ENCODE measurements around the gene CIART. TPM values are rescaled to one million over a fixed set of nuclear protein-coding genes. Genes with fewer than 3 reads are reported as not detected.

Gene CIART
- polyA plus RNA-seq, 1 of the 3 experiments (the other 2 are of a cell fraction): 3.2 TPM

DNA sequence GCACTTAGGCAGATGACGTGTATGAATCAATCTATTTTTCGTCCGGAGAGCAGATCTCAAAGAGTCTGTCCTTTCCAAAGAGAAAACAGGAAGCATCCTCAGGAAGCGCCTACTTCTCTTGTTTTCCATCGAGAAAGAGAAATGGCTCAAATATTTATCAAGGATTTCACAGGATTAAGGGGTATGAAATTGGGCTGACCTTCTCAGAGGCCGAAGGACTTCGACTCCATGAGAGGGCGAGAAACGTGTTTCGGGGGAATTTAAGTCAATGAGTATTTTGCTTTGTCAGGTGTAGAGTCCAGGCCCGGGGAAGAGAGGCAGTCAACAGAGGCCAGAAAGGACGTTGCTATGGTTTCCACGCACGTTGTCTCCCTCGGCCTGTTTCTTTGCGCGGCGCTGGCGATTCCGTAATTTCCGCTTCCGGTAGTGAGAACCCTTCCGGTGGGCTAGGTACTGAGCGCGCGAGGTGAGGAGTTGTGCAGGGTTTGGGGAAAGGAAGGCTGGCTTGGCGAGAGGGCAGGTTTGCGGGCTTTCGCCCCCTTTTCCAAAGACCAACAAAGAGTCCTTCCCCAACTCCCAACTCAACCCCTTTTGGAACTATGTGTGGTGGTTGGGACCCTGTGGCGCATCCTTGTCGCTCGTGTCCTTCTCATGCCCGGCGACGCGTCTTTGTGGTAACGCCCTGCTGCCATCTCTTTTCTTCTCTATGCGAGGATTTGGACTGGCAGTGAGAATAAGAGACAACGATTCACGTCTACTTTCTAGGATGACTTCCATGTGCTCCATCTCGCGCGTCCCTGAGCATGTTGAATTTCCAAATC is 11.3 kb downstream of the CIART start, which contains the start of gene MRPS21 (continued):
- TF ChIP-seq RFX5 (IDR thresholded peaks at IDR 0.05; ENCODE audit: low read length): peak; percentile 54; the same call in 1 of the 2 replicates
- TF ChIP-seq RAD21 (IDR thresholded peaks at IDR 0.05; ENCODE audit: low read length): peak; percentile 1; the same call in 1 of the 2 replicates
- TF ChIP-seq, protein P1, sequence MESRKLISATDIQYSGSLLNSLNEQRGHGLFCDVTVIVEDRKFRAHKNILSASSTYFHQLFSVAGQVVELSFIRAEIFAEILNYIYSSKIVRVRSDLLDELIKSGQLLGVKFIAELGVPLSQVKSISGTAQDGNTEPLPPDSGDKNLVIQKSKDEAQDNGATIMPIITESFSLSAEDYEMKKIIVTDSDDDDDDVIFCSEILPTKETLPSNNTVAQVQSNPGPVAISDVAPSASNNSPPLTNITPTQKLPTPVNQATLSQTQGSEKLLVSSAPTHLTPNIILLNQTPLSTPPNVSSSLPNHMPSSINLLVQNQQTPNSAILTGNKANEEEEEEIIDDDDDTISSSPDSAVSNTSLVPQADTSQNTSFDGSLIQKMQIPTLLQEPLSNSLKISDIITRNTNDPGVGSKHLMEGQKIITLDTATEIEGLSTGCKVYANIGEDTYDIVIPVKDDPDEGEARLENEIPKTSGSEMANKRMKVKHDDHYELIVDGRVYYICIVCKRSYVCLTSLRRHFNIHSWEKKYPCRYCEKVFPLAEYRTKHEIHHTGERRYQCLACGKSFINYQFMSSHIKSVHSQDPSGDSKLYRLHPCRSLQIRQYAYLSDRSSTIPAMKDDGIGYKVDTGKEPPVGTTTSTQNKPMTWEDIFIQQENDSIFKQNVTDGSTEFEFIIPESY (IDR thresholded peaks at IDR 0.05; ENCODE audit: borderline replicate concordance, low read depth): 0 out of 2 replicates have a peak, but pooled peaks have one; percentile 47
- TF ChIP-seq, protein P2, sequence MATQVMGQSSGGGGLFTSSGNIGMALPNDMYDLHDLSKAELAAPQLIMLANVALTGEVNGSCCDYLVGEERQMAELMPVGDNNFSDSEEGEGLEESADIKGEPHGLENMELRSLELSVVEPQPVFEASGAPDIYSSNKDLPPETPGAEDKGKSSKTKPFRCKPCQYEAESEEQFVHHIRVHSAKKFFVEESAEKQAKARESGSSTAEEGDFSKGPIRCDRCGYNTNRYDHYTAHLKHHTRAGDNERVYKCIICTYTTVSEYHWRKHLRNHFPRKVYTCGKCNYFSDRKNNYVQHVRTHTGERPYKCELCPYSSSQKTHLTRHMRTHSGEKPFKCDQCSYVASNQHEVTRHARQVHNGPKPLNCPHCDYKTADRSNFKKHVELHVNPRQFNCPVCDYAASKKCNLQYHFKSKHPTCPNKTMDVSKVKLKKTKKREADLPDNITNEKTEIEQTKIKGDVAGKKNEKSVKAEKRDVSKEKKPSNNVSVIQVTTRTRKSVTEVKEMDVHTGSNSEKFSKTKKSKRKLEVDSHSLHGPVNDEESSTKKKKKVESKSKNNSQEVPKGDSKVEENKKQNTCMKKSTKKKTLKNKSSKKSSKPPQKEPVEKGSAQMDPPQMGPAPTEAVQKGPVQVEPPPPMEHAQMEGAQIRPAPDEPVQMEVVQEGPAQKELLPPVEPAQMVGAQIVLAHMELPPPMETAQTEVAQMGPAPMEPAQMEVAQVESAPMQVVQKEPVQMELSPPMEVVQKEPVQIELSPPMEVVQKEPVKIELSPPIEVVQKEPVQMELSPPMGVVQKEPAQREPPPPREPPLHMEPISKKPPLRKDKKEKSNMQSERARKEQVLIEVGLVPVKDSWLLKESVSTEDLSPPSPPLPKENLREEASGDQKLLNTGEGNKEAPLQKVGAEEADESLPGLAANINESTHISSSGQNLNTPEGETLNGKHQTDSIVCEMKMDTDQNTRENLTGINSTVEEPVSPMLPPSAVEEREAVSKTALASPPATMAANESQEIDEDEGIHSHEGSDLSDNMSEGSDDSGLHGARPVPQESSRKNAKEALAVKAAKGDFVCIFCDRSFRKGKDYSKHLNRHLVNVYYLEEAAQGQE (IDR thresholded peaks at IDR 0.05; ENCODE audit: low read depth, low read length): 0 out of 2 replicates have a peak, but pooled peaks have one; percentile 60
- TF ChIP-seq POLR2AphosphoS5 (IDR thresholded peaks at IDR 0.05; ENCODE audit: low read depth, low read length): peak; percentile 99
- peak; percentile 92 for TF ChIP-seq TAF1 (IDR thresholded peaks at IDR 0.05; ENCODE audit: borderline replicate concordance, low read depth, low read length)
- no peak for TF ChIP-seq EP300 (IDR thresholded peaks at IDR 0.05; ENCODE audit: borderline replicate concordance in 1 of 2, low read depth in 1 of 2, low read length in 1 of 2)
- TF ChIP-seq, protein P3, sequence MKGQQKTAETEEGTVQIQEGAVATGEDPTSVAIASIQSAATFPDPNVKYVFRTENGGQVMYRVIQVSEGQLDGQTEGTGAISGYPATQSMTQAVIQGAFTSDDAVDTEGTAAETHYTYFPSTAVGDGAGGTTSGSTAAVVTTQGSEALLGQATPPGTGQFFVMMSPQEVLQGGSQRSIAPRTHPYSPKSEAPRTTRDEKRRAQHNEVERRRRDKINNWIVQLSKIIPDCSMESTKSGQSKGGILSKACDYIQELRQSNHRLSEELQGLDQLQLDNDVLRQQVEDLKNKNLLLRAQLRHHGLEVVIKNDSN (IDR thresholded peaks at IDR 0.05; ENCODE audit: borderline replicate concordance, low read depth): no peak
- TF ChIP-seq MXI1 (IDR thresholded peaks at IDR 0.05; ENCODE audit: low read depth, low read length): peak; percentile 94
- peak; percentile 99 for TF ChIP-seq GABPA (IDR thresholded peaks at IDR 0.05; ENCODE audit: low read depth)
- TF ChIP-seq, protein P4, sequence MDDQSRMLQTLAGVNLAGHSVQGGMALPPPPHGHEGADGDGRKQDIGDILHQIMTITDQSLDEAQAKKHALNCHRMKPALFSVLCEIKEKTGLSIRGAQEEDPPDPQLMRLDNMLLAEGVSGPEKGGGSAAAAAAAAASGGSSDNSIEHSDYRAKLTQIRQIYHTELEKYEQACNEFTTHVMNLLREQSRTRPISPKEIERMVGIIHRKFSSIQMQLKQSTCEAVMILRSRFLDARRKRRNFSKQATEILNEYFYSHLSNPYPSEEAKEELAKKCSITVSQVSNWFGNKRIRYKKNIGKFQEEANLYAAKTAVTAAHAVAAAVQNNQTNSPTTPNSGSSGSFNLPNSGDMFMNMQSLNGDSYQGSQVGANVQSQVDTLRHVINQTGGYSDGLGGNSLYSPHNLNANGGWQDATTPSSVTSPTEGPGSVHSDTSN (IDR thresholded peaks at IDR 0.05): no peak
- no peak for TF ChIP-seq NFIC (IDR thresholded peaks at IDR 0.05; ENCODE audit: borderline replicate concordance)
- TF ChIP-seq TEAD4 (IDR thresholded peaks at IDR 0.05; ENCODE audit: borderline replicate concordance, insufficient read depth): no peak
- TF ChIP-seq CHD2 (IDR thresholded peaks at IDR 0.05; ENCODE audit: low read length, partially characterized antibody): peak; percentile 25
- TF ChIP-seq, protein P5, sequence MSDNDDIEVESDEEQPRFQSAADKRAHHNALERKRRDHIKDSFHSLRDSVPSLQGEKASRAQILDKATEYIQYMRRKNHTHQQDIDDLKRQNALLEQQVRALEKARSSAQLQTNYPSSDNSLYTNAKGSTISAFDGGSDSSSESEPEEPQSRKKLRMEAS (IDR thresholded peaks at IDR 0.05; ENCODE audit: low read depth): peak; percentile 98
- TF ChIP-seq, protein P6, sequence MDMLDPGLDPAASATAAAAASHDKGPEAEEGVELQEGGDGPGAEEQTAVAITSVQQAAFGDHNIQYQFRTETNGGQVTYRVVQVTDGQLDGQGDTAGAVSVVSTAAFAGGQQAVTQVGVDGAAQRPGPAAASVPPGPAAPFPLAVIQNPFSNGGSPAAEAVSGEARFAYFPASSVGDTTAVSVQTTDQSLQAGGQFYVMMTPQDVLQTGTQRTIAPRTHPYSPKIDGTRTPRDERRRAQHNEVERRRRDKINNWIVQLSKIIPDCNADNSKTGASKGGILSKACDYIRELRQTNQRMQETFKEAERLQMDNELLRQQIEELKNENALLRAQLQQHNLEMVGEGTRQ (IDR thresholded peaks at IDR 0.05; ENCODE audit: borderline replicate concordance, low read depth, low read length): no peak
- TF ChIP-seq MEF2A (IDR thresholded peaks at IDR 0.05; ENCODE audit: borderline replicate concordance, low read depth): no peak
- no peak for TF ChIP-seq RXRA (IDR thresholded peaks at IDR 0.05; ENCODE audit: borderline replicate concordance, low read depth)
- peak; percentile 39; the same call in 1 of the 2 replicates for TF ChIP-seq YY1 (IDR thresholded peaks at IDR 0.05; ENCODE audit: low read depth)
- no peak for TF ChIP-seq NRF1 (IDR thresholded peaks at IDR 0.05; ENCODE audit: low read depth, low read length)
